ENCODE results near the gene SLC34A2. TPM values are rescaled to one million over a fixed set of nuclear protein-coding genes. Genes with fewer than 3 reads are reported as not detected.

SLC34A2 gene
- total and polyA plus RNA-seq, 2 experiments from 2014 or later = 0.73 to 0.80 TPM

GRCh38 chr4:25658357-25658771, 2.7 kb downstream of the SLC34A2 start:
- no peak overlapping the region for H3K4me3 ChIP-seq
- no peaks in the 10 kb centered on the region for H3K79me2 ChIP-seq (replicated peaks; ENCODE audit: insufficient read depth)
- Mint-ChIP-seq H3K27ac (no peak overlapping the region), H3K9me3 (no peaks in the 10 kb centered on the region), H3K4me1 (peaks cover 30% of the 10 kb centered on the region), H3K36me3 (ENCODE audit: low read depth) (no peaks in the 10 kb centered on the region; the same call in 2 of the 3 replicates), H3K27me3 (ENCODE audit: insufficient read depth, low read depth, poor library complexity) (peaks cover 33% of the 10 kb centered on the region), H3K4me3 (no peak overlapping the region)
- ATAC-seq (no peak), DNase-seq (ENCODE audit: low spot score) (no peak)
- no peak overlapping the region for H2AFZ ChIP-seq
- no peaks in the 10 kb centered on the region for H3K36me3 ChIP-seq (ENCODE audit: insufficient read depth)
- H3K9me2 ChIP-seq (ENCODE audit: insufficient read depth) = no peaks in the 10 kb centered on the region; the same call in 1 of the 2 replicates
- no peaks in the 10 kb centered on the region for H4K20me1 ChIP-seq (replicated peaks; ENCODE audit: insufficient read depth)
- peaks cover 45% of the 10 kb centered on the region for H3K27me3 ChIP-seq (ENCODE audit: insufficient read depth)
- no peak overlapping the region for H3K27ac ChIP-seq (ENCODE audit: low read depth)
- TF ChIP-seq EZH2phosphoT487 (IDR thresholded peaks at IDR 0.05; ENCODE audit: unreplicated experiment) (no peak), CTCF (conservative IDR thresholded peaks at IDR 0.05; ENCODE audit: low read depth in 2 of 2) (no peak), ZNF331 (CRISPR knock-in tag; IDR thresholded peaks at IDR 0.05; ENCODE audit: low read depth) (no peak), ETS1 (IDR thresholded peaks at IDR 0.05) (no peak), NANOG (IDR thresholded peaks at IDR 0.05; ENCODE audit: borderline replicate concordance) (no peak), ZNF114 (CRISPR knock-in tag; IDR thresholded peaks at IDR 0.05) (no peak), EZH2 (IDR thresholded peaks at IDR 0.05; ENCODE audit: low read depth, unreplicated experiment) (no peak), CREB1 (CRISPR knock-in tag; IDR thresholded peaks at IDR 0.05; ENCODE audit: low read depth) (no peak), POLR2AphosphoS5 (IDR thresholded peaks at IDR 0.05; ENCODE audit: low read depth) (no peak), JUNB (IDR thresholded peaks at IDR 0.05; ENCODE audit: unreplicated experiment) (no peak), STAT1 (IDR thresholded peaks at IDR 0.05; ENCODE audit: unreplicated experiment) (no peak)
- TF ChIP-seq, protein P1, sequence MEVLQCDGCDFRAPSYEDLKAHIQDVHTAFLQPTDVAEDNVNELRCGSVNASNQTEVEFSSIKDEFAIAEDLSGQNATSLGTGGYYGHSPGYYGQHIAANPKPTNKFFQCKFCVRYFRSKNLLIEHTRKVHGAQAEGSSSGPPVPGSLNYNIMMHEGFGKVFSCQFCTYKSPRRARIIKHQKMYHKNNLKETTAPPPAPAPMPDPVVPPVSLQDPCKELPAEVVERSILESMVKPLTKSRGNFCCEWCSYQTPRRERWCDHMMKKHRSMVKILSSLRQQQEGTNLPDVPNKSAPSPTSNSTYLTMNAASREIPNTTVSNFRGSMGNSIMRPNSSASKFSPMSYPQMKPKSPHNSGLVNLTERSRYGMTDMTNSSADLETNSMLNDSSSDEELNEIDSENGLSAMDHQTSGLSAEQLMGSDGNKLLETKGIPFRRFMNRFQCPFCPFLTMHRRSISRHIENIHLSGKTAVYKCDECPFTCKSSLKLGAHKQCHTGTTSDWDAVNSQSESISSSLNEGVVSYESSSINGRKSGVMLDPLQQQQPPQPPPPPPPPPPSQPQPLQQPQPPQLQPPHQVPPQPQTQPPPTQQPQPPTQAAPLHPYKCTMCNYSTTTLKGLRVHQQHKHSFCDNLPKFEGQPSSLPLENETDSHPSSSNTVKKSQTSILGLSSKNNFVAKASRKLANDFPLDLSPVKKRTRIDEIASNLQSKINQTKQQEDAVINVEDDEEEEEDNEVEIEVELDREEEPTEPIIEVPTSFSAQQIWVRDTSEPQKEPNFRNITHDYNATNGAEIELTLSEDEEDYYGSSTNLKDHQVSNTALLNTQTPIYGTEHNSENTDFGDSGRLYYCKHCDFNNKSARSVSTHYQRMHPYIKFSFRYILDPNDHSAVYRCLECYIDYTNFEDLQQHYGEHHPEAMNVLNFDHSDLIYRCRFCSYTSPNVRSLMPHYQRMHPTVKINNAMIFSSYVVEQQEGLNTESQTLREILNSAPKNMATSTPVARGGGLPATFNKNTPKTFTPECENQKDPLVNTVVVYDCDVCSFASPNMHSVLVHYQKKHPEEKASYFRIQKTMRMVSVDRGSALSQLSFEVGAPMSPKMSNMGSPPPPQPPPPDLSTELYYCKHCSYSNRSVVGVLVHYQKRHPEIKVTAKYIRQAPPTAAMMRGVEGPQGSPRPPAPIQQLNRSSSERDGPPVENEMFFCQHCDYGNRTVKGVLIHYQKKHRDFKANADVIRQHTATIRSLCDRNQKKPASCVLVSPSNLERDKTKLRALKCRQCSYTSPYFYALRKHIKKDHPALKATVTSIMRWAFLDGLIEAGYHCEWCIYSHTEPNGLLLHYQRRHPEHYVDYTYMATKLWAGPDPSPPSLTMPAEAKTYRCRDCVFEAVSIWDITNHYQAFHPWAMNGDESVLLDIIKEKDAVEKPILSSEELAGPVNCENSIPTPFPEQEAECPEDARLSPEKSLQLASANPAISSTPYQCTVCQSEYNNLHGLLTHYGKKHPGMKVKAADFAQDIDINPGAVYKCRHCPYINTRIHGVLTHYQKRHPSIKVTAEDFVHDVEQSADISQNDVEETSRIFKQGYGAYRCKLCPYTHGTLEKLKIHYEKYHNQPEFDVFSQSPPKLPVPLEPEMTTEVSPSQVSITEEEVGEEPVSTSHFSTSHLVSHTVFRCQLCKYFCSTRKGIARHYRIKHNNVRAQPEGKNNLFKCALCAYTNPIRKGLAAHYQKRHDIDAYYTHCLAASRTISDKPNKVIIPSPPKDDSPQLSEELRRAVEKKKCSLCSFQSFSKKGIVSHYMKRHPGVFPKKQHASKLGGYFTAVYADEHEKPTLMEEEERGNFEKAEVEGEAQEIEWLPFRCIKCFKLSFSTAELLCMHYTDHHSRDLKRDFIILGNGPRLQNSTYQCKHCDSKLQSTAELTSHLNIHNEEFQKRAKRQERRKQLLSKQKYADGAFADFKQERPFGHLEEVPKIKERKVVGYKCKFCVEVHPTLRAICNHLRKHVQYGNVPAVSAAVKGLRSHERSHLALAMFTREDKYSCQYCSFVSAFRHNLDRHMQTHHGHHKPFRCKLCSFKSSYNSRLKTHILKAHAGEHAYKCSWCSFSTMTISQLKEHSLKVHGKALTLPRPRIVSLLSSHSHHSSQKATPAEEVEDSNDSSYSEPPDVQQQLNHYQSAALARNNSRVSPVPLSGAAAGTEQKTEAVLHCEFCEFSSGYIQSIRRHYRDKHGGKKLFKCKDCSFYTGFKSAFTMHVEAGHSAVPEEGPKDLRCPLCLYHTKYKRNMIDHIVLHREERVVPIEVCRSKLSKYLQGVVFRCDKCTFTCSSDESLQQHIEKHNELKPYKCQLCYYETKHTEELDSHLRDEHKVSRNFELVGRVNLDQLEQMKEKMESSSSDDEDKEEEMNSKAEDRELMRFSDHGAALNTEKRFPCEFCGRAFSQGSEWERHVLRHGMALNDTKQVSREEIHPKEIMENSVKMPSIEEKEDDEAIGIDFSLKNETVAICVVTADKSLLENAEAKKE (CRISPR knock-in tag; IDR thresholded peaks at IDR 0.05) = no peak
- TF ChIP-seq, protein P2, sequence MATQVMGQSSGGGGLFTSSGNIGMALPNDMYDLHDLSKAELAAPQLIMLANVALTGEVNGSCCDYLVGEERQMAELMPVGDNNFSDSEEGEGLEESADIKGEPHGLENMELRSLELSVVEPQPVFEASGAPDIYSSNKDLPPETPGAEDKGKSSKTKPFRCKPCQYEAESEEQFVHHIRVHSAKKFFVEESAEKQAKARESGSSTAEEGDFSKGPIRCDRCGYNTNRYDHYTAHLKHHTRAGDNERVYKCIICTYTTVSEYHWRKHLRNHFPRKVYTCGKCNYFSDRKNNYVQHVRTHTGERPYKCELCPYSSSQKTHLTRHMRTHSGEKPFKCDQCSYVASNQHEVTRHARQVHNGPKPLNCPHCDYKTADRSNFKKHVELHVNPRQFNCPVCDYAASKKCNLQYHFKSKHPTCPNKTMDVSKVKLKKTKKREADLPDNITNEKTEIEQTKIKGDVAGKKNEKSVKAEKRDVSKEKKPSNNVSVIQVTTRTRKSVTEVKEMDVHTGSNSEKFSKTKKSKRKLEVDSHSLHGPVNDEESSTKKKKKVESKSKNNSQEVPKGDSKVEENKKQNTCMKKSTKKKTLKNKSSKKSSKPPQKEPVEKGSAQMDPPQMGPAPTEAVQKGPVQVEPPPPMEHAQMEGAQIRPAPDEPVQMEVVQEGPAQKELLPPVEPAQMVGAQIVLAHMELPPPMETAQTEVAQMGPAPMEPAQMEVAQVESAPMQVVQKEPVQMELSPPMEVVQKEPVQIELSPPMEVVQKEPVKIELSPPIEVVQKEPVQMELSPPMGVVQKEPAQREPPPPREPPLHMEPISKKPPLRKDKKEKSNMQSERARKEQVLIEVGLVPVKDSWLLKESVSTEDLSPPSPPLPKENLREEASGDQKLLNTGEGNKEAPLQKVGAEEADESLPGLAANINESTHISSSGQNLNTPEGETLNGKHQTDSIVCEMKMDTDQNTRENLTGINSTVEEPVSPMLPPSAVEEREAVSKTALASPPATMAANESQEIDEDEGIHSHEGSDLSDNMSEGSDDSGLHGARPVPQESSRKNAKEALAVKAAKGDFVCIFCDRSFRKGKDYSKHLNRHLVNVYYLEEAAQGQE (IDR thresholded peaks at IDR 0.05; ENCODE audit: unreplicated experiment) = no peak
- peaks cover 30% of the 10 kb centered on the region for H3K4me1 ChIP-seq (ENCODE audit: insufficient read depth)
- no peak overlapping the region for H3K4me2 ChIP-seq
- H3F3A ChIP-seq (replicated peaks; ENCODE audit: low read depth) = peaks cover 3% of the 10 kb centered on the region

Data from GM23338 (cell line).